IMR-90 (cell line): Measurements from ENCODE around the gene TBCD. TPM values are rescaled to one million over a fixed set of nuclear protein-coding genes. Genes with fewer than 3 reads are reported as not detected.

Source experiments
- ATAC-seq: fragments of 200-7000 bp; cut with Tn5 transposase; 2 replicates; pipeline ENCODE4 v1.9.1; 2020; ENCODE audit warnings: low read depth, mild to moderate bottlenecking, moderate library complexity
- BruUV-seq: library from RNA; stranded (reverse); fragments of 400-500 nt; replicated peaks from 2 replicates; lab custom pipeline; 2021; lab: Mats Ljungman, UMichigan
- CTCF ChIA-PET: fragments of 300-600 bp; formaldehyde crosslinking; extraction: SDS; loops from one replicate; lab custom pipeline; 2021; ENCODE audit warnings: antibody characterized with exemption; lab: Yijun Ruan, JAX
- POLR2A ChIA-PET: fragments of 300-600 bp; sonication (Branson Sonifier 250); formaldehyde crosslinking; loops from one replicate; lab custom pipeline; 2022; ENCODE audit warnings: antibody characterized with exemption; ENCODE audit not compliant: unreplicated experiment; lab: Charles Lee
- DNase-seq: peaks from one replicate; pipeline ENCODE4 v3.0.0; 2013
- H2AFZ ChIP-seq: replicated peaks from 2 replicates; pipeline ENCODE3; 2013; ENCODE audit warnings: low read length, mild to moderate bottlenecking; ENCODE audit not compliant: poor library complexity
- H2AK5ac ChIP-seq: 2 replicates; pipeline ENCODE4 v1.6.1; 2013; ENCODE audit warnings: low read depth, low read length, inconsistent platforms
- H2AK9ac ChIP-seq: replicated peaks from 2 replicates; pipeline ENCODE3; 2013; ENCODE audit warnings: mild to moderate bottlenecking, low read depth, low read length, moderate library complexity; ENCODE audit not compliant: poor library complexity
- H2BK120ac ChIP-seq: 2 replicates; pipeline ENCODE4 v1.6.1; 2013; ENCODE audit warnings: low read depth, low read length, inconsistent platforms
- H2BK15ac ChIP-seq: 3 replicates; pipeline ENCODE4 v1.6.1; 2013; ENCODE audit warnings: low read depth, low read length, inconsistent platforms
- H2BK20ac ChIP-seq: 2 replicates; pipeline ENCODE4 v1.6.1; 2013; ENCODE audit warnings: low read depth, mild to moderate bottlenecking, inconsistent platforms, low read length, moderate library complexity
- H2BK5ac ChIP-seq: 2 replicates; pipeline ENCODE4 v1.6.1; 2013; ENCODE audit warnings: mild to moderate bottlenecking, low read depth, low read length, inconsistent platforms; ENCODE audit not compliant: poor library complexity, severe bottlenecking
- H3K14ac ChIP-seq: replicated peaks from 2 replicates; pipeline ENCODE4 v1.6.1; 2013; ENCODE audit warnings: low read depth, low read length, inconsistent platforms
- H3K18ac ChIP-seq: 2 replicates; pipeline ENCODE4 v1.6.1; 2013; ENCODE audit warnings: low read depth, low read length, control low read depth
- H3K23ac ChIP-seq: 2 replicates; pipeline ENCODE4 v1.6.1; 2013; ENCODE audit warnings: low read depth, low read length, inconsistent platforms
- H3K27ac ChIP-seq: 2 replicates; pipeline ENCODE4 v1.5.1; 2013; ENCODE audit warnings: mild to moderate bottlenecking, control low read depth, low read length; ENCODE audit not compliant: insufficient read depth
- H3K27me3 ChIP-seq: 2 replicates; pipeline ENCODE4 v1.6.1; 2013; ENCODE audit warnings: low read length; ENCODE audit not compliant: control insufficient read depth, insufficient read depth
- H3K36me3 ChIP-seq: 2 replicates; pipeline ENCODE4 v1.6.1; 2013; ENCODE audit warnings: low read length, mixed read lengths; ENCODE audit not compliant: control insufficient read depth, insufficient read depth
- H3K4ac ChIP-seq: 2 replicates; pipeline ENCODE4 v1.6.1; 2013; ENCODE audit warnings: low read depth, low read length, inconsistent platforms
- H3K4me1 ChIP-seq: 2 replicates; pipeline ENCODE4 v1.6.1; 2013; ENCODE audit warnings: low read length, mixed read lengths; ENCODE audit not compliant: control insufficient read depth, insufficient read depth
- H3K4me2 ChIP-seq: 2 replicates; pipeline ENCODE4 v1.6.1; 2013; ENCODE audit warnings: low read depth, mild to moderate bottlenecking, control low read depth, low read length, moderate library complexity
- H3K4me3 ChIP-seq: 2 replicates; pipeline ENCODE4 v1.5.1; 2013; ENCODE audit warnings: low read depth, mild to moderate bottlenecking, control low read depth, low read length, moderate library complexity; ENCODE audit not compliant: insufficient read depth
- H3K56ac ChIP-seq: 2 replicates; pipeline ENCODE4 v1.6.1; 2013; ENCODE audit warnings: low read length, inconsistent platforms; ENCODE audit not compliant: insufficient read depth; ENCODE audit errors: extremely low read depth
- H3K79me1 ChIP-seq, 2 experiments: 2 replicates each; pipeline ENCODE4 v1.6.1; 2013; ENCODE audit warnings: low read length in 2 of 2, inconsistent platforms in 1 of 2, low read depth in 1 of 2
- H3K9ac ChIP-seq: 2 replicates; pipeline ENCODE4 v1.6.1; 2013; ENCODE audit warnings: low read depth, low read length, control low read depth
- H3K9me1 ChIP-seq: 2 replicates; pipeline ENCODE4 v1.6.1; 2013; ENCODE audit warnings: low read length, inconsistent platforms; ENCODE audit not compliant: insufficient read depth
- H3K9me3 ChIP-seq: 2 replicates; pipeline ENCODE4 v1.6.1; 2013; ENCODE audit warnings: low read length; ENCODE audit not compliant: control insufficient read depth, insufficient read depth
- H4K20me1 ChIP-seq: 2 replicates; pipeline ENCODE4 v1.6.1; 2013; ENCODE audit warnings: low read length, inconsistent platforms; ENCODE audit not compliant: insufficient read depth
- H4K5ac ChIP-seq: 2 replicates; pipeline ENCODE4 v1.6.1; 2013; ENCODE audit warnings: mild to moderate bottlenecking, low read depth, low read length, control low read depth
- H4K8ac ChIP-seq, 2 experiments: 2 replicates each; pipeline ENCODE4 v1.6.1; 2013; ENCODE audit warnings: low read depth in 2 of 2, low read length in 2 of 2, control low read depth in 1 of 2, inconsistent platforms in 1 of 2
- H4K91ac ChIP-seq: 2 replicates; pipeline ENCODE4 v1.6.1; 2013; ENCODE audit warnings: low read depth, low read length, inconsistent platforms; ENCODE audit not compliant: insufficient read depth
- CHD1 ChIP-seq: IDR thresholded peaks from 2 replicates; pipeline ENCODE4 v1.6.1; 2012; ENCODE audit warnings: low read depth, low read length, improper control_type of control experiment
- FOS ChIP-seq: fragments of 150-350 bp; IDR thresholded peaks from 2 replicates; pipeline ENCODE4 v1.6.1; 2016; ENCODE audit warnings: low read depth, low read length
- MAZ ChIP-seq: IDR thresholded peaks from 2 replicates; pipeline ENCODE4 v1.6.1; 2012; ENCODE audit warnings: low read depth, mild to moderate bottlenecking, low read length, improper control_type of control experiment, moderate library complexity, borderline replicate concordance
- NFE2L2 ChIP-seq: fragments of 150-350 bp; IDR thresholded peaks from 2 replicates; pipeline ENCODE4 v1.6.1; 2016; ENCODE audit warnings: low read depth, mild to moderate bottlenecking, low read length
- POLR2A ChIP-seq: IDR thresholded peaks from 2 replicates; pipeline ENCODE4 v1.6.1; 2012; ENCODE audit warnings: mild to moderate bottlenecking, low read depth, low read length
- RCOR1 ChIP-seq: IDR thresholded peaks from 2 replicates; pipeline ENCODE4 v1.6.1; 2012; ENCODE audit warnings: mild to moderate bottlenecking, low read length, improper control_type of control experiment; ENCODE audit not compliant: insufficient replicate concordance
- RFX5 ChIP-seq: IDR thresholded peaks from 2 replicates; pipeline ENCODE4 v1.8.0; 2012; ENCODE audit warnings: low read depth, mild to moderate bottlenecking, low read length, moderate library complexity
- SMC3 ChIP-seq: fragments of 150-350 bp; IDR thresholded peaks from 2 replicates; pipeline ENCODE4 v1.6.1; 2016; ENCODE audit warnings: low read depth, mild to moderate bottlenecking, antibody characterized with exemption, low read length, moderate library complexity
- WGBS, 2 experiments: methylation state at CpG; one replicate each; pipeline versions ENCODE4 v1.1.5 to v1.1.7; 2013; ENCODE audit warnings: missing lambda C conversion rate in 2 of 2; ENCODE audit not compliant: insufficient read length in 1 of 2; ENCODE audit errors: extremely low coverage in 2 of 2; 5-methylcytosine and 5-hydroxymethylcytosine counted together
- dilution Hi-C: fragments of 300-500 bp; cut with HindIII; formaldehyde crosslinking; loops from one replicate; pipeline ENCODE4 v1.14.3; 2018; ENCODE audit warnings: low sequenced_read_pairs; ENCODE audit not compliant: unreplicated experiment
- in situ Hi-C: fragments of 300-500 bp; cut with MboI; formaldehyde crosslinking; loops from 3 replicates; pipeline ENCODE4 v1.14.3; 2019; ENCODE audit warnings: low sequenced_read_pairs, inconsistent platforms, mixed read lengths
- intact Hi-C: fragments of 100-400 bp; cut with micrococcal nuclease; formaldehyde crosslinking; loops from 2 replicates; pipeline ENCODE4 v1.10.0; 2022
- polyA plus RNA-seq, 3 experiments: library from polyadenylated mRNA; depleted of rRNA; stranded (reverse); fragments of >200 nt; gene quantifications; 2 replicates each; pipeline ENCODE4 v1.2.3, GENCODE V29; 2012; ENCODE audit warnings: low replicate concordance in 1 of 3
- total RNA-seq: library from RNA; depleted of rRNA; stranded (reverse); fragments of >200 nt; gene quantifications from 2 replicates; pipeline ENCODE4 v1.2.3, GENCODE V29; 2012
- TF ChIP-seq, protein P1 (sequence below): conservative IDR thresholded peaks from 2 replicates; pipeline ENCODE4 v1.5.1; 2012; ENCODE audit warnings: mild to moderate bottlenecking, low read depth, low read length, improper control_type of control experiment
- TF ChIP-seq, protein P2 (sequence below): fragments of 150-350 bp; IDR thresholded peaks from 2 replicates; pipeline ENCODE4 v1.6.1; 2016; ENCODE audit warnings: low read depth, mild to moderate bottlenecking, low read length, moderate library complexity, borderline replicate concordance

TBCD gene
- total and polyA plus RNA-seq, 2 of the 4 experiments (the other 2 are of a cell fraction) = 21.9 to 54.5 TPM

DNA sequence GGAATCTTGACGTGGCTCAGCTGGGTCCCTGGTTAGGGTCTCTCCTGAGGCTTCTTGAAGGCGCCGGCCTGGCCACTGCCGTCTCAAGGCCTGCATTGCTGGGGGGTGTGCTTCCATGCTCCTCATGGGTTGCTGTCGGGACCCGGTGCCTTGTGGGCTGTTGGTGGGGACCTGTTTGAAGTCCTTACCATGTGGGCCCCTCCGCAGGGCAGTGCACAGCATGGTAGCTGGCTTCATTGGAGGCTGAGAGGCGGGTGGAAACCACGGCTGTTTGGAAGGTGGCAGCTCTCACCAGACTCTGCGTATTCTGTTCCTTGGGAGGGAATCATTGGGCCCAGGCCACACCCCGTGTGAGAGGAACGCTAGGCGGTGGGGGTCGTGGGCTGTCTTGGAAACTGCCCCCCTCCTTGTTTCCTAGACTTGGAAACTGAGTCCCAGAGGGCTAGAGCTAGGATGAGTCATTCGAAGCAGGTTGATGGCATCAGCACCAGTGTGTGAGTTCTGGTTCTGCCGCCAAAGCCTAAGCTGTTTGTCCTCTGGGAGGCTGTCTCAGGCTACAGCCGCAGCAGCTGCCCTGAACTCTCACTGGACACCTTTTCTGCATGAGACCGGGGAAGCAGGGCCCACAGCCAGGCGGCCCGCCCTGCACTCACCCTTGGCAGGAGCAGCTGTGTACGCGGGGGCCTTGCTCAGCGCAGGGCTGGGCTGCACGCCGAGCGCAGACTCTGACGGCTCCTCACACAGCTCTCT, 52.8 kb downstream of the TBCD start (continued):
- TF ChIP-seq FOS = no peak

DNA sequence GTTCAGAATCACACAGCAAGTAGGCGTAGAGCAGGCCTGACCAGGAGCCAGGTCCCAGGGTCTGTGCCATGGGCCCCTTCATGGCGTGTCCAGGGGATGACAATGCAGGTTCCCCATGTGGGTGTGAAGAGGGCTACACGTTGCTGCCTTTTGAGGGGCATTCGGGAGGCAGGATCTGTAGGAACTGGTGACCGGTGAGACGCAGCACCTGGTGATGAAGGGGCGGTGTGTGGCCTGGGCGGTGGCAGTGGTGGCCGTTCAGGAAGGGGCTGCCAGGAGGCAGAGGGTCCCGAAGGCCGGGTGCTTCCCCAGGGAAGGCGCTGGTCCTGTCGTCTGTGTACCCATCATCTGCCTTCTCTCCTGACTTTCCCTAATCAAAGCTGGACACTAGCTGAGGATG, 53.4 kb downstream of the TBCD start:
- dilution Hi-C loops = no loop called here
- Histone ChIP-seq H4K20me1 (peaks cover 20% of the 10 kb centered on the region), H3K23ac (no peak overlapping the region), H3K9ac (no peak overlapping the region), H2BK5ac (no peak overlapping the region), H2AFZ (no peak overlapping the region), H3K4me1 (peaks cover 3% of the 10 kb centered on the region; the same call in 1 of the 2 replicates), H3K56ac (no peak overlapping the region), H3K27ac (no peak overlapping the region), H2BK15ac (no peak overlapping the region), H2BK20ac (no peak overlapping the region), H3K4me2 (no peak overlapping the region), H3K18ac (no peak overlapping the region), H4K8ac (no peak overlapping the region), H2AK9ac (no peak overlapping the region), H3K4ac (no peak overlapping the region), H3K4me3 (no peak overlapping the region), H3K9me3 (no peaks in the 10 kb centered on the region), H2BK120ac (no peak overlapping the region), H4K5ac (no peak overlapping the region), H3K9me1 (no peaks in the 10 kb centered on the region), H3K14ac (no peak overlapping the region), H3K27me3 (no peaks in the 10 kb centered on the region), H3K36me3 (peaks cover 14% of the 10 kb centered on the region), H4K91ac (no peak overlapping the region), H3K79me1 (peaks cover 5 to 36% of the 10 kb centered on the region in 2 experiments; a peak in 3 of 4 replicates), H2AK5ac (no peak overlapping the region)
- 84% methylated on average over 6 of the region's 13 CpGs; no CpG with 5 or more reads in 1 of the 2 experiments for WGBS, 2 experiments
- no peak for ATAC-seq
- no peak for DNase-seq
- ChIA-PET POLR2A (no interaction called here), CTCF (no interaction called here)
- intact Hi-C loops = no loop called here
- no TSS peak for BruUV-seq
- in situ Hi-C loops = no loop called here
- TF ChIP-seq, protein P1, sequence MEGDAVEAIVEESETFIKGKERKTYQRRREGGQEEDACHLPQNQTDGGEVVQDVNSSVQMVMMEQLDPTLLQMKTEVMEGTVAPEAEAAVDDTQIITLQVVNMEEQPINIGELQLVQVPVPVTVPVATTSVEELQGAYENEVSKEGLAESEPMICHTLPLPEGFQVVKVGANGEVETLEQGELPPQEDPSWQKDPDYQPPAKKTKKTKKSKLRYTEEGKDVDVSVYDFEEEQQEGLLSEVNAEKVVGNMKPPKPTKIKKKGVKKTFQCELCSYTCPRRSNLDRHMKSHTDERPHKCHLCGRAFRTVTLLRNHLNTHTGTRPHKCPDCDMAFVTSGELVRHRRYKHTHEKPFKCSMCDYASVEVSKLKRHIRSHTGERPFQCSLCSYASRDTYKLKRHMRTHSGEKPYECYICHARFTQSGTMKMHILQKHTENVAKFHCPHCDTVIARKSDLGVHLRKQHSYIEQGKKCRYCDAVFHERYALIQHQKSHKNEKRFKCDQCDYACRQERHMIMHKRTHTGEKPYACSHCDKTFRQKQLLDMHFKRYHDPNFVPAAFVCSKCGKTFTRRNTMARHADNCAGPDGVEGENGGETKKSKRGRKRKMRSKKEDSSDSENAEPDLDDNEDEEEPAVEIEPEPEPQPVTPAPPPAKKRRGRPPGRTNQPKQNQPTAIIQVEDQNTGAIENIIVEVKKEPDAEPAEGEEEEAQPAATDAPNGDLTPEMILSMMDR = no peak
- TF ChIP-seq SMC3 (no peak), POLR2A (no peak), RFX5 (no peak), NFE2L2 (no peak), RCOR1 (no peak), FOS (no peak), MAZ (no peak), CHD1 (no peak)
- TF ChIP-seq, protein P2, sequence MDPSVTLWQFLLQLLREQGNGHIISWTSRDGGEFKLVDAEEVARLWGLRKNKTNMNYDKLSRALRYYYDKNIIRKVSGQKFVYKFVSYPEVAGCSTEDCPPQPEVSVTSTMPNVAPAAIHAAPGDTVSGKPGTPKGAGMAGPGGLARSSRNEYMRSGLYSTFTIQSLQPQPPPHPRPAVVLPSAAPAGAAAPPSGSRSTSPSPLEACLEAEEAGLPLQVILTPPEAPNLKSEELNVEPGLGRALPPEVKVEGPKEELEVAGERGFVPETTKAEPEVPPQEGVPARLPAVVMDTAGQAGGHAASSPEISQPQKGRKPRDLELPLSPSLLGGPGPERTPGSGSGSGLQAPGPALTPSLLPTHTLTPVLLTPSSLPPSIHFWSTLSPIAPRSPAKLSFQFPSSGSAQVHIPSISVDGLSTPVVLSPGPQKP = no peak
